Measurements from ENCODE around the gene OLIG1. TPM values are rescaled to one million over a fixed set of nuclear protein-coding genes. Genes with fewer than 3 reads are reported as not detected.

Gene OLIG1
- total and polyA plus RNA-seq, 2 donors (not counting 1 experiment from before 2014, with no cell fraction given) = 0.33 TPM; not detected in 1

DNA sequence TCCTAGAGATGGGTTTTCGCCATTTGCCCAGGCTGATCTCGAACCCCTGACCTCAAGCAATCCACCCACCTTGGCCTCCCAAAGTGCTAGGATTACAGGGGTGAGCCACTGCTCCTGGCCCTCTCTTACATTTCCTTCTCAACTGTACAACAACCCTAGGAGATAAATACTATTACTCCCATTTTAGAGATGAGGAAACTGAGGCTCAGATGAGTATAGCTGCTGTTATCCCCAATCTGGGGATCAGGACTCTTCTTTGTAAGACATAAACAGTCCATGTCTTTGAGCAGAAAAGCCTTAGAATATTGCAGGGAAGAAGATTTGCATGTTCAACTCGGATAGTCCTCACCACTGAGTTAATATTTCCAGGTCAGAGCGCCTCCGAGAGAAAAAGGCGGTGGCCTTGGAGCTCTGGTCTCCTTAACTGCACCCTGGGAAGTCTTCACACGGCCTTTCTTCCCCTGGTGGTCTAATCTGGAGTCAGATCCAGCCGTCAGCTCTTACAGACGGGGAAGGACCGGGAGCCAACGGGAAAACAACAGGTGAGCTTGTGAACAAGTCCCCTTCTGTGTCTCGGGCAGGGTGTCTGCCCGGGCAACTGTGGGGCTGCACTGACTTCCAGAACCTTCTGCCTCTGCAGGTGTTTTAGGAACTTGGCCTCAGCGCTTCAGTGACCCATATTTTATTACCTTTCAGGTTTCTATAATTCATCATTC, 5.9 kb upstream of the OLIG1 start:
- Histone ChIP-seq H3K9ac (ENCODE audit: low read length) (no peak overlapping the region), H3K27me3 (replicated peaks in 1 of 4; ENCODE audit: control extremely low read depth in 1 of 4, control insufficient read depth in 3 of 4, insufficient read depth in 4 of 4, low read length in 3 of 4) (peaks cover 0 to 41% (median 18%) of the 10 kb centered on the region in 4 experiments), H3K36me3 (replicated peaks in 1 of 2; ENCODE audit: control extremely low read depth in 1 of 2, control insufficient read depth in 1 of 2, extremely low read depth in 1 of 2, insufficient read depth in 2 of 2, low read length in 1 of 2) (no peaks in the 10 kb centered on the region), H4K20me1 (ENCODE audit: control insufficient read depth, insufficient read depth, low read length, poor library complexity, severe bottlenecking) (no peaks in the 10 kb centered on the region), H3K4me3 (ENCODE audit: control extremely low read depth in 1 of 5, extremely low read depth in 1 of 5, insufficient read depth in 1 of 5, low read depth in 2 of 5, low read length in 4 of 5) (no peak overlapping the region), H3K4me2 (replicated peaks; ENCODE audit: low read depth, low read length, poor library complexity, severe bottlenecking) (no peak overlapping the region), H3K9me3 (ENCODE audit: control extremely low read depth in 1 of 3, control insufficient read depth in 2 of 3, insufficient read depth in 1 of 3, low read length in 2 of 3) (peaks cover 3 to 8% (median 3%) of the 10 kb centered on the region in 3 donors), H3K27ac (ENCODE audit: low read length in 2 of 2) (no peak overlapping the region), H3K4me1 (ENCODE audit: control insufficient read depth in 2 of 2, insufficient read depth in 2 of 2, low read length in 2 of 2) (peaks cover 0 to 3% of the 10 kb centered on the region in 2 donors), H3K79me2 (ENCODE audit: control insufficient read depth, insufficient read depth, low read length) (no peaks in the 10 kb centered on the region), H2AFZ (ENCODE audit: insufficient read depth, low read depth, low read length, poor library complexity, severe bottlenecking) (no peak overlapping the region)
- Mint-ChIP-seq H3K4me3 (no peak overlapping the region), H3K27ac (no peak overlapping the region), H3K4me1 (no peaks in the 10 kb centered on the region), H3K27me3 (peaks cover 67% of the 10 kb centered on the region), H3K9me3 (ENCODE audit: insufficient read depth) (no peaks in the 10 kb centered on the region)
- DNase-seq = no peak
- no peak for ATAC-seq (ENCODE audit: low read depth)
- intact Hi-C loops (cut with micrococcal nuclease) = no loop called here
- ChIA-PET CTCF (no interaction called here), POLR2A (no interaction called here)
- TF ChIP-seq, protein P1, sequence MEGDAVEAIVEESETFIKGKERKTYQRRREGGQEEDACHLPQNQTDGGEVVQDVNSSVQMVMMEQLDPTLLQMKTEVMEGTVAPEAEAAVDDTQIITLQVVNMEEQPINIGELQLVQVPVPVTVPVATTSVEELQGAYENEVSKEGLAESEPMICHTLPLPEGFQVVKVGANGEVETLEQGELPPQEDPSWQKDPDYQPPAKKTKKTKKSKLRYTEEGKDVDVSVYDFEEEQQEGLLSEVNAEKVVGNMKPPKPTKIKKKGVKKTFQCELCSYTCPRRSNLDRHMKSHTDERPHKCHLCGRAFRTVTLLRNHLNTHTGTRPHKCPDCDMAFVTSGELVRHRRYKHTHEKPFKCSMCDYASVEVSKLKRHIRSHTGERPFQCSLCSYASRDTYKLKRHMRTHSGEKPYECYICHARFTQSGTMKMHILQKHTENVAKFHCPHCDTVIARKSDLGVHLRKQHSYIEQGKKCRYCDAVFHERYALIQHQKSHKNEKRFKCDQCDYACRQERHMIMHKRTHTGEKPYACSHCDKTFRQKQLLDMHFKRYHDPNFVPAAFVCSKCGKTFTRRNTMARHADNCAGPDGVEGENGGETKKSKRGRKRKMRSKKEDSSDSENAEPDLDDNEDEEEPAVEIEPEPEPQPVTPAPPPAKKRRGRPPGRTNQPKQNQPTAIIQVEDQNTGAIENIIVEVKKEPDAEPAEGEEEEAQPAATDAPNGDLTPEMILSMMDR (IDR thresholded peaks at IDR 0.05) = no peak
- TF ChIP-seq EZH2 (IDR thresholded peaks at IDR 0.05; ENCODE audit: borderline replicate concordance, insufficient read depth, low read depth, low read length, poor library complexity, severe bottlenecking) = no peak
- WGBS (ENCODE audit: insufficient coverage) = 88% methylated on average over 14 of the region's 14 CpGs

GRCh38 chr21:33064623-33065390, 5.1 kb upstream of the OLIG1 start:
- Histone ChIP-seq H4K20me1 (ENCODE audit: control insufficient read depth, insufficient read depth, low read length, poor library complexity, severe bottlenecking) (no peaks in the 10 kb centered on the region), H3K79me2 (ENCODE audit: control insufficient read depth, insufficient read depth, low read length) (no peaks in the 10 kb centered on the region), H3K4me3 (ENCODE audit: control extremely low read depth in 1 of 5, extremely low read depth in 1 of 5, insufficient read depth in 1 of 5, low read depth in 2 of 5, low read length in 4 of 5) (no peak overlapping the region), H3K36me3 (replicated peaks in 1 of 2; ENCODE audit: control extremely low read depth in 1 of 2, control insufficient read depth in 1 of 2, extremely low read depth in 1 of 2, insufficient read depth in 2 of 2, low read length in 1 of 2) (no peaks in the 10 kb centered on the region), H3K9ac (ENCODE audit: low read length) (no peak overlapping the region), H2AFZ (ENCODE audit: insufficient read depth, low read depth, low read length, poor library complexity, severe bottlenecking) (no peak overlapping the region), H3K9me3 (ENCODE audit: control extremely low read depth in 1 of 3, control insufficient read depth in 2 of 3, insufficient read depth in 1 of 3, low read length in 2 of 3) (peaks cover 3 to 8% (median 8%) of the 10 kb centered on the region in 3 donors), H3K4me2 (replicated peaks; ENCODE audit: low read depth, low read length, poor library complexity, severe bottlenecking) (no peak overlapping the region), H3K27me3 (replicated peaks in 1 of 4; ENCODE audit: control extremely low read depth in 1 of 4, control insufficient read depth in 3 of 4, insufficient read depth in 4 of 4, low read length in 3 of 4) (peaks cover 0 to 47% (median 25%) of the 10 kb centered on the region in 4 experiments), H3K27ac (ENCODE audit: low read length in 2 of 2) (no peak overlapping the region), H3K4me1 (ENCODE audit: control insufficient read depth in 2 of 2, insufficient read depth in 2 of 2, low read length in 2 of 2) (peaks cover under 1 to 3% of the 10 kb centered on the region in 2 donors)
- POLR2A ChIA-PET = no interaction called here
- WGBS (ENCODE audit: insufficient coverage) = 80% methylated on average over 11 of the region's 18 CpGs
- CTCF ChIA-PET = no interaction called here
- no peak overlapping the region for H3K4me3 Mint-ChIP-seq
- ATAC-seq (ENCODE audit: low read depth) = no peak
- peaks cover 5% of the 10 kb centered on the region for H3K4me1 Mint-ChIP-seq
- DNase-seq = no peak
- intact Hi-C loops (cut with micrococcal nuclease) = no loop called here
- no peak overlapping the region for H3K27ac Mint-ChIP-seq
- H3K27me3 Mint-ChIP-seq = peaks cover 74% of the 10 kb centered on the region
- peaks cover 4% of the 10 kb centered on the region for H3K9me3 Mint-ChIP-seq (ENCODE audit: insufficient read depth)
- TF ChIP-seq, protein P1 (IDR thresholded peaks at IDR 0.05) = no peak
- no peak for TF ChIP-seq EZH2 (IDR thresholded peaks at IDR 0.05; ENCODE audit: borderline replicate concordance, insufficient read depth, low read depth, low read length, poor library complexity, severe bottlenecking)

Measured in B cell (primary cell).